ENCODE data around the gene SLC39A12. TPM values are rescaled to one million over a fixed set of nuclear protein-coding genes. Genes with fewer than 3 reads are reported as not detected.

SLC39A12 gene
- total RNA-seq, 1 donor from 2014 or later = not detected

- H3K4me1 Mint-ChIP-seq (ENCODE audit: unreplicated experiment) = peaks cover 25% of the 10 kb centered on the region
Measured at GRCh38 chr10:18005445-18005780, 53.7 kb downstream of the SLC39A12 start.

GRCh38 chr10:18005781-18006456 lies 54.2 kb downstream of the SLC39A12 start:
- peaks cover 25% of the 10 kb centered on the region for H3K4me1 Mint-ChIP-seq (ENCODE audit: unreplicated experiment)
- H3K4me3 Mint-ChIP-seq = peak overlapping the region; percentile 9
- H3K36me3 Mint-ChIP-seq = no peaks in the 10 kb centered on the region
- no peak overlapping the region for H3K27ac Mint-ChIP-seq
- DNase-seq (ENCODE audit: extremely low spot score, unreplicated experiment) = no peak
- no peak for TF ChIP-seq CTCF (conservative IDR thresholded peaks at IDR 0.05)
- no peaks in the 10 kb centered on the region for H3K9me3 Mint-ChIP-seq
- H3K27me3 Mint-ChIP-seq = peaks cover 12% of the 10 kb centered on the region

More at GRCh38 chr10:18005445-18005780, 53.7 kb downstream of the SLC39A12 start:
- no peak for DNase-seq (ENCODE audit: extremely low spot score, unreplicated experiment)
- Mint-ChIP-seq H3K9me3 (no peaks in the 10 kb centered on the region), H3K27me3 (peaks cover 7% of the 10 kb centered on the region), H3K4me3 (peak overlapping the region; percentile 9), H3K36me3 (no peaks in the 10 kb centered on the region), H3K27ac (no peak overlapping the region)
- TF ChIP-seq CTCF (conservative IDR thresholded peaks at IDR 0.05) = no peak

- no peak for DNase-seq (ENCODE audit: extremely low spot score, unreplicated experiment)
- no peak overlapping the region for H3K27ac Mint-ChIP-seq
- H3K27me3 Mint-ChIP-seq = peaks cover 13% of the 10 kb centered on the region
Measured at GRCh38 chr10:18008986-18009385, 57.3 kb downstream of the SLC39A12 start.

GRCh38 chr10:18010050-18010449 lies 58.3 kb downstream of the SLC39A12 start:
- no peak for TF ChIP-seq CTCF (conservative IDR thresholded peaks at IDR 0.05)
- Mint-ChIP-seq H3K9me3 (no peaks in the 10 kb centered on the region), H3K27me3 (peaks cover 13% of the 10 kb centered on the region), H3K4me1 (ENCODE audit: unreplicated experiment) (peaks cover 16% of the 10 kb centered on the region), H3K27ac (no peak overlapping the region), H3K36me3 (no peaks in the 10 kb centered on the region), H3K4me3 (no peak overlapping the region)
- DNase-seq (ENCODE audit: extremely low spot score, unreplicated experiment) = no peak

More at GRCh38 chr10:18008986-18009385, 57.3 kb downstream of the SLC39A12 start:
- Mint-ChIP-seq H3K9me3 (no peaks in the 10 kb centered on the region), H3K36me3 (no peaks in the 10 kb centered on the region), H3K4me3 (no peak overlapping the region), H3K4me1 (ENCODE audit: unreplicated experiment) (peaks cover 25% of the 10 kb centered on the region)
- no peak for TF ChIP-seq CTCF (conservative IDR thresholded peaks at IDR 0.05)

DNA sequence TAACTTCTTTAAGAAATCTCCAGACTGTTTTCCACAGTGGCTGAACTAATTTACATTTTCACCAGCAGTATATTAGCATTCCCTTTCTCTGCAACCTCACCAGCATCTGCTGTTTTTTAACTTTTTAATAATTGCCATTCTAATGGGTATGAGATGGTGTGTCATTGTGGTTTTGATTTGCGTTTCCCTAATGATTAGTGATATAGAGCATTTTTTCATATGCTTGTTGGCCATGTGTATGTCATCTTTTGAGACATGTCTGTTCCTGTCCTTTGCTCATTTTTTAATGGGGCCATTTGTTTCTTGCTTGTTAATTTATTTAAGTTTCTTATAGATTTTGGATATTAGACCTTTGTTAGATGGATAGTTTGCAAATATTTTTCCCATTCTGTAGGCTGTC lies 68.8 kb downstream of the SLC39A12 start:
- Mint-ChIP-seq H3K4me1 (ENCODE audit: unreplicated experiment) (no peaks in the 10 kb centered on the region), H3K27me3 (no peaks in the 10 kb centered on the region), H3K27ac (no peak overlapping the region), H3K4me3 (no peak overlapping the region), H3K36me3 (no peaks in the 10 kb centered on the region), H3K9me3 (peaks cover 8% of the 10 kb centered on the region)
- TF ChIP-seq CTCF (conservative IDR thresholded peaks at IDR 0.05) = no peak
- no peak for DNase-seq (ENCODE audit: extremely low spot score, unreplicated experiment)

Data from type B pancreatic cell (in vitro differentiated cells).